ENCODE data around the gene EPHA6.

The EPHA6 gene

DNA sequence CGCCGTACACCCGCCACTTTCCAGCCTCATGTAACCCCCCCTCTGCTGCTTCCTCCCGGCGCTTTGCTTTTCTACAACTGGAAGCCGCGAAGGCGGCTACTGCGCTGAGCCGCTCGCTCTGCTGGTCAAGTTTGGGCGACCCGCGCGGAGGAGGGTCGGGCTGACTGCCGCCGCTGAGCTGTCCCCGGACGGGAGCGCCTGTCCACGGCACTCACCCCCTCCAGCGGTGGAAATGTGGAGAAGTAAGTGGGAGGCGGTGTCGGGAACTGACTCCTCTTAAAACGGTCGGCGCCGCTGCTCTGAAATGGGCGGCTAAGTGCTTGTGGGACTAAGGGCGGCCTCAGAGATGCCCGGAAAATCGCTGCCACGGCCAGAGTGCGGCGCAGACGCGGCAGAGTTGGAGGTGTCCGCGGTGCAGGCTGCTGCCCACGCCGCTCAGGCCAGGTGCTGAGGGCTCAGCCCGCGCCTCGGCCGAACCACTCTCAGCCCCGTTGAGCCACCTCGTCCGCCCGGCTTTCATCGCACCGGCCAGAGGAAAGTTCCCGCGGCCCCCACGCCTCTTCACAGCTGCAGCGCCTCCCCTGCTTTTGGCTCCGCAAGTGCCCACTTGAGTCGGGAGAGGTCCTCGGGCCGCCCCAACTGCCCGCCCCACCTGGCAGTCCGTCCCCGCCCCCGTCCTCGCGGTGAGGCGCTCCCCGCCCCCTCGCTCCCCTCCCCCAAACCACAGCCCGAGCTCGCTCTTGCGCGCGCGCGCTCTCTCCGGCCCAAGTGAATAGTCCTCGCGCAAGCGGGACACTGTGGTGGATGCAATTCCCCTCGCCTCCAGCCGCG lies at the start of gene EPHA6:
Gene EPHA6, plus strand, starts transcription at position 775 of the 831 bp plus-strand sequence.
- no peak for DNase-seq (ENCODE audit: low read depth in 1 of 2, low spot score in 1 of 2)

GRCh38 chr3:96776818-96777217 lies 37.6 kb upstream of the EPHA6 start:
- DNase-seq (ENCODE audit: low read depth in 1 of 2, low spot score in 1 of 2), result no peak

GRCh38 chr3:96779810-96780209 lies 34.6 kb upstream of the EPHA6 start:
- no peak for DNase-seq (ENCODE audit: low read depth in 1 of 2, low spot score in 1 of 2)

DNA sequence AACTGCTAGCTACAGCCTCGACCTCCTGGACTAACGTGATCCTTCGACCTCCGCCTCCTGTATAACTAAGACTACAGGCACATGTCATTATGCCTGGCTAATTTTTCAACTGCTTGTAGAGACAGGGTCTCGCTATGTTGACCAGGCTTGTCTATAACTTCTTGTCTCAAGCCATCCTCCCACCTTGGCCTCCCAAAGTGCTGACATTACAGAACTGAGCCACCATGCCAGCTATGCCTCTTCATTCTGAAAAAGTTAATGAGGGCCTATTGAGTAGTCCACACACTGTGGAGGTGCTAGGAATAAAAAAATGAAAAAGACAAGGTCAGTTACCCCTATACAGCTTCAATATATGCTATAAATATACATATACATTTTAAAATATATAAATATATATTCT lies 18.3 kb upstream of the EPHA6 start:
- DNase-seq (ENCODE audit: low read depth in 1 of 2, low spot score in 1 of 2), result no peak

DNA sequence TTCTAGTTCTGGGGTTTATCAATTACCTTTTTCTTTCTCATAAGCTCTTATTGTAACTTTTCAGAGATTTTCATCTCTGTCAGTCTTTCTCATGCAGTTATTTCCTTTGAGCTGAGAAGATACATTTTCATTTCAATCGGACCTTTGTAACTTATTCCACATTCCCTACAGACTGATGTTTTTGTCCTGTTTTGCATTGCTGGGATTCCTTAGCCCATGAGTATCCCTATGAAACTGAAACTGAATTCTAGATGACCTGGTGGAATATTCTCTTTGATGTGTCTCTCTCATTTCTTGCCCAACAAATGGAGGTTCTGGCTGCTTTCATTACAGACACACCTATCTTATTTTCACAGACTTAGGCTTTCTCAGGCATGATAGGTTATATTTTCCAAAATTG lies 10.5 kb upstream of the EPHA6 start:
- DNase-seq (ENCODE audit: low read depth in 1 of 2, low spot score in 1 of 2), result no peak

- DNase-seq (ENCODE audit: low read depth in 1 of 2, low spot score in 1 of 2), result no peak
Measured at GRCh38 chr3:96806341-96806740, 8.1 kb upstream of the EPHA6 start.

GRCh38 chr3:96813134-96813819 lies 1.1 kb upstream of the EPHA6 start:
- peak in 1 of 2 donors; percentile 14 for DNase-seq (ENCODE audit: low read depth in 1 of 2, low spot score in 1 of 2)

- no peak for DNase-seq (ENCODE audit: low read depth in 1 of 2, low spot score in 1 of 2)
Measured at GRCh38 chr3:96814651-96815567, 515 bp downstream of the EPHA6 start.

- no peak for DNase-seq (ENCODE audit: low read depth in 1 of 2, low spot score in 1 of 2)
Measured at GRCh38 chr3:96831175-96831574, 16.8 kb downstream of the EPHA6 start.

- no peak for DNase-seq (ENCODE audit: low read depth in 1 of 2, low spot score in 1 of 2)
Measured at GRCh38 chr3:96833301-96833700, 18.9 kb downstream of the EPHA6 start.

DNA sequence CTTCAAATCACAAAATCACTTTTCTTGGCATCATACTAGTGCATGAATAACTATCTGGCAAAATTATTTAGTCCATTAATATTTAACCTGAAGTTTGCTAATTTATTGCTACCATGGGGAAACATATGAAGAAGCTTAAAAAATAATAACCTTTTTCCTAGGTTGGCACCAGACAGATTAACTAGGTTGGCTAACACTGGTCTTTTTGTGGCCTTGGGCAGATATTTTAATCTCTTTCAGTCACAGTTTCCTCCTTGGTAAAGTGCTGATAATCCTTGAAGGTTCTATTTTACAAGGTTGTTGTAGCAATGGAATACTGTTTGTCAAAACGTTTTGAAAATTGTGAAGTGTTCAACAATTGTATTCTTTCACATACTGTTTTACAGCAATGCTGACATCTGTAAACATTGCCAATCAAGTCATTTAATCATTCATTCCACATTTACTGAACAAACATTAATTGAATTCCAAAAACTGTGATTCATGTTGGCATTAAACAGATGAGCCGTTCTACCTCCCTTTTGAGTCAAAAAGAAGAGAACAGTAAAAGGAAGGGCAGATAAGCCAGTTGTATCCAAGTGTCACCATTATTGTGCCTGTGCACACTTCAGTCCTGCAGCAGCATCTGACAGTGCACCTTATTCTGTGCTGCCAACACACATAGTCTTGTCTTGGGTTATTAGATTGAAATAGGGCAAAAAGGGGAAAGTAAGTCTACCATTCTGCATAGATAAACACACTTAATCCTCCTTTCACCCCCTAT lies 21.9 kb downstream of the EPHA6 start:
- DNase-seq (ENCODE audit: low read depth in 1 of 2, low spot score in 1 of 2), result no peak

- DNase-seq (ENCODE audit: low read depth in 1 of 2, low spot score in 1 of 2), result no peak
Measured at GRCh38 chr3:96843505-96844203, 29.3 kb downstream of the EPHA6 start.

DNA sequence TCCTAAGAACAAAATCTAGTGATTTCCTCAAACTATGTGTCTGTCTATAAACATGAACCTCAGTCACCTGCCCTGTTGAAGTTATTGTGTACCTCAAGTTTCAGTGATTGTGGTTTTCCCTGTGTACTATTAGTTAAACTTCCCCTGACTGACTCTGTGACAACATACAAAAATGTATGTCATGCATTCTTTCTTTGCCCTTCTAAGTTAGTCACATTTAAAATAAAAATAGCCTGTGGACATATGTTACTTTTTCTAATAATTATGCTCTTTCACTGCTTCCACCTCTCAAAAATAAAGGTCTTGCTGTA lies 29.8 kb downstream of the EPHA6 start:
- DNase-seq (ENCODE audit: low read depth in 1 of 2, low spot score in 1 of 2), result no peak

DNA sequence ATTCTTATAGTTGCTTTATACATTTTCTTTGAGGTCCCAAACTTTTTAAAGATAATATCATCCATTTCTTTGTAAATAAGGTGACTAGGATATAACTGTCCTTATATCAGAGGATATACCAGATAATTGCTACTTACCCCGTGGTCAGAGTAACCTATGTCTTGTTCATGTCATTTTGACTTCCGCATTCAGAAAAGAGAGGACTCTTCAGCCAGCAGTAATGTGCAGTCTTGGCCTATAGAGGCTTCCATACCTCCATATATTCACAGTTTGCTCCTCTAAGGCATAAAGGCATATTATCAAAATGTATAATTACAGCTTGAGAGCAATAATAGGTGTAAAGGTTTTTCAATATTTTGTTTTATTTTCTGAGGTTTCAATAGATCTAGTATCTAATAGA lies 38.5 kb downstream of the EPHA6 start:
- DNase-seq (ENCODE audit: low read depth in 1 of 2, low spot score in 1 of 2), result no peak

DNA sequence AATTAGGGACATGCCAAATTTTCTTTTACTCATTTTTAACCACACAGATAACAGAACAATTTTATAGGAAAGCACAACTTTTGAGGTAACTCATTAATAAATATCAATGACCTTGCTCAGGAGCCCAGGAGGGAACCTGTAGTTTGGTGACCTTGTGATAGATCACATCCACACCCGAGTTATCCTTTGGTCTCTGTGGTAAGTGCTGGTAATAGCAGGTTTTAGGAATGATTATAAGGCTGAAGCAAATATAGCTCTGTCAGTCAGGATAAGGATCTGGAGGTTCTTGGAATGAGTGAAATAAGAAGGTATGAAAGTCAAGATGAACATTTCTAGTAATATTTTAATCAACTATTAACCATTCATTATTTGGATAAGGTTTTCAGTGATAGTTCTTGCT lies 46.5 kb downstream of the EPHA6 start:
- no peak for DNase-seq (ENCODE audit: low read depth in 1 of 2, low spot score in 1 of 2)

DNA sequence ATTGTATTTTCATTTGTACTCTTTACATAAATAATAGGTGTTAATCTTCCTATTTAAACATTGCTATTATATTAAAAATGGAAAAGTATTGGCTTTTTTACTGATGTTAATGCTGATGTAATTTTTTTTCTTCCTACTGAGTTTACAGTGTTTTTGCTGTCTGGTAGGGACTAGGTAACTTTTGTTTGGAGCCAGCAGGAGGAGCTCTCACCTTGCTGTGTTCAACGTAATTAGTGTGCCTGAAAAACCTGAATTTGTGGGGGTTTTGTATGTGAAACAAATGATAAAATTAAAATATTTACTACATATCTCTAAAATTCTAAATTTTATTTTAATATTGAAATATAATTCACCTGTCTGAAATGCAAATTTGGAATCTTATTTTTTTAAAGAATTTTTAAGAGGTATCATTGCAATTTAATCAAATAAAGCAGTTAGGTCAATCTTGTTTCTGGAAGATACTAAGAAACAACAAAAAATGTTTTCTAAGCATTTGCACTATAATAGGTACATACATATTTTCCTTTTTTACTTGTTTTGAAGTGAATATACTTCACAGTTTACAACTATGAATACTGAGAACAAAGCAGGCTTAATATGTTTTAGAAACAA lies 48.8 kb downstream of the EPHA6 start:
- no peak for DNase-seq (ENCODE audit: low read depth in 1 of 2, low spot score in 1 of 2)

DNA sequence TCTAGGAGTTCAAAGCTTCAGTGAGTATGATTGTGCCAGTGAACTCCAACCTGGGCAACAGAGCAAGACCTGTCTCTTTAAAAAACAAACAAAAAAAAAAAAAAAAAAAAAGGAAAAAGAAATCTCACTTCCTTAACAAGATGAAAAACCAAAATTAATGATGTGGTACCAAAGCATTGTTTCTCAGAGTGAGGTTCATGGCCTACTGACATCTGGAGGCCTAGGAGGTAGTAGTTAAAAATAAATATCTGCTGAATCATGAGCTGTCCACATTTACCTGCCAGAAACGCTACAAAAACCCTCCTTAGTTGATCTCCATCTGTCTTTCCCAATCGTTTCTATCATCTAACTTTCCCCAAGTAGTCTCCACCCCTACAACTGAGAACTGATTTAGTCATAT lies 51.2 kb downstream of the EPHA6 start:
- no peak for DNase-seq (ENCODE audit: low read depth in 1 of 2, low spot score in 1 of 2)

GRCh38 chr3:96869316-96869715 lies 54.9 kb downstream of the EPHA6 start:
- no peak for DNase-seq (ENCODE audit: low read depth in 1 of 2, low spot score in 1 of 2)

GRCh38 chr3:96877510-96877909 lies 63.1 kb downstream of the EPHA6 start:
- DNase-seq (ENCODE audit: low read depth in 1 of 2, low spot score in 1 of 2), result no peak

- DNase-seq (ENCODE audit: low read depth in 1 of 2, low spot score in 1 of 2), result no peak
Measured at GRCh38 chr3:96900031-96900430, 85.6 kb downstream of the EPHA6 start.
